ENCODE results near the gene CALHM2. TPM values are rescaled to one million over a fixed set of nuclear protein-coding genes. Genes with fewer than 3 reads are reported as not detected.

The CALHM2 gene
- total and polyA plus RNA-seq, 2 donors (not counting 3 experiments of a cell fraction or from before 2014, with no cell fraction given): 32.1 to 38.4 TPM

- dilution Hi-C loops (cut with MboI; ENCODE audit: extremely low pct_ligation_motif_present, low sequenced_read_pairs) (no loop called here), intact Hi-C loops (cut with micrococcal nuclease) (loop anchor here (2.0 kb wide), 1 partner anchor 33 kb away; no protein-coding TSS in a partner anchor)
- H4K20me1 ChIP-seq (replicated peaks; ENCODE audit: control insufficient read depth, extremely low read depth, insufficient read depth, low read length): no peaks in the 10 kb centered on the region
- CTCF ChIA-PET: interaction anchor here (0.9 to 2.5 kb wide), 5 partner anchors 15 to 143 kb away, joined by 3 to 8 read pairs (median 4); no protein-coding TSS in a partner anchor
- H3K4me3 ChIP-seq (replicated peaks in 1 of 3; ENCODE audit: insufficient read depth in 1 of 3, low read depth in 1 of 3, low read length in 3 of 3): no peak overlapping the region
- H3K9me3 ChIP-seq (replicated peaks; ENCODE audit: control insufficient read depth, insufficient read depth, low read length): no peaks in the 10 kb centered on the region
- H3K4me2 ChIP-seq (ENCODE audit: insufficient read depth, low read length): no peak overlapping the region
- no peak overlapping the region for H3K9ac ChIP-seq (replicated peaks; ENCODE audit: extremely low read depth, insufficient read depth, low read length)
- BruUV-seq (replicated peaks): no TSS peak
- peaks cover 55% of the 10 kb centered on the region for H3K4me1 ChIP-seq (ENCODE audit: control insufficient read depth, extremely low read depth, insufficient read depth, low read length)
- FAIRE-seq: no peak
- no peak for TF ChIP-seq MAX (IDR thresholded peaks at IDR 0.05; ENCODE audit: insufficient read depth, insufficient read length)
- no peak for TF ChIP-seq JUN (IDR thresholded peaks at IDR 0.05; ENCODE audit: borderline replicate concordance, insufficient read depth, insufficient read length, low read depth)
- TF ChIP-seq POLR2AphosphoS5 (IDR thresholded peaks at IDR 0.05; ENCODE audit: insufficient read depth, low read depth, low read length): no peak
- TF ChIP-seq FOS (IDR thresholded peaks at IDR 0.05; ENCODE audit: borderline replicate concordance, insufficient read depth, low read length): no peak
- no peak for TF ChIP-seq MYC (IDR thresholded peaks at IDR 0.05; ENCODE audit: low read depth, low read length)
- no peak for TF ChIP-seq POLR2A (IDR thresholded peaks at IDR 0.05; ENCODE audit: low read depth, low read length)
- TF ChIP-seq, protein P1, sequence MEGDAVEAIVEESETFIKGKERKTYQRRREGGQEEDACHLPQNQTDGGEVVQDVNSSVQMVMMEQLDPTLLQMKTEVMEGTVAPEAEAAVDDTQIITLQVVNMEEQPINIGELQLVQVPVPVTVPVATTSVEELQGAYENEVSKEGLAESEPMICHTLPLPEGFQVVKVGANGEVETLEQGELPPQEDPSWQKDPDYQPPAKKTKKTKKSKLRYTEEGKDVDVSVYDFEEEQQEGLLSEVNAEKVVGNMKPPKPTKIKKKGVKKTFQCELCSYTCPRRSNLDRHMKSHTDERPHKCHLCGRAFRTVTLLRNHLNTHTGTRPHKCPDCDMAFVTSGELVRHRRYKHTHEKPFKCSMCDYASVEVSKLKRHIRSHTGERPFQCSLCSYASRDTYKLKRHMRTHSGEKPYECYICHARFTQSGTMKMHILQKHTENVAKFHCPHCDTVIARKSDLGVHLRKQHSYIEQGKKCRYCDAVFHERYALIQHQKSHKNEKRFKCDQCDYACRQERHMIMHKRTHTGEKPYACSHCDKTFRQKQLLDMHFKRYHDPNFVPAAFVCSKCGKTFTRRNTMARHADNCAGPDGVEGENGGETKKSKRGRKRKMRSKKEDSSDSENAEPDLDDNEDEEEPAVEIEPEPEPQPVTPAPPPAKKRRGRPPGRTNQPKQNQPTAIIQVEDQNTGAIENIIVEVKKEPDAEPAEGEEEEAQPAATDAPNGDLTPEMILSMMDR (IDR thresholded peaks at IDR 0.05; ENCODE audit: extremely low read depth in 1 of 2, insufficient read depth in 1 of 2, low read depth in 1 of 2, low read length in 2 of 2): no peak
- TF ChIP-seq EZH2 (IDR thresholded peaks at IDR 0.05; ENCODE audit: borderline replicate concordance, low read depth, low read length, severe bottlenecking): no peak
- no peak for TF ChIP-seq GATA2 (IDR thresholded peaks at IDR 0.05; ENCODE audit: insufficient read depth, insufficient read length, low read depth, low read length)
- peaks cover 7% of the 10 kb centered on the region for H3K79me2 ChIP-seq (ENCODE audit: control insufficient read depth, insufficient read depth, low read length)
- H3K36me3 ChIP-seq (ENCODE audit: control insufficient read depth in 2 of 2, extremely low read depth in 1 of 2, insufficient read depth in 2 of 2, low read length in 2 of 2): peaks cover 5 to 18% of the 10 kb centered on the region in 2 experiments
- DNase-seq (ENCODE audit: low read depth, low spot score): no peak
- no peaks in the 10 kb centered on the region for H3K27me3 ChIP-seq (ENCODE audit: control insufficient read depth in 2 of 2, insufficient read depth in 2 of 2, low read length in 2 of 2)
- POLR2A ChIA-PET: no interaction called here
- no peak overlapping the region for H2AFZ ChIP-seq (ENCODE audit: low read depth, low read length)
- H3K9me1 ChIP-seq (replicated peaks; ENCODE audit: control insufficient read depth, extremely low read depth, insufficient read depth, low read length): no peaks in the 10 kb centered on the region
- H3K27ac ChIP-seq (ENCODE audit: insufficient read depth, low read depth, low read length): no peak overlapping the region
These were observed 1.9 kb downstream of the CALHM2 start for GRCh38 chr10:103450201-103450695.

Measured in endothelial cell of umbilical vein (primary cell).